Activated T-helper 1 cell treated with anti-CD3 and anti-CD28 coated beads, Interleukin-12 subunit alpha, Interleukin-12 subunit beta, Interleukin-2, Interleukin-4 antibody, amounts not matched to agents 30 ng/mL and 10 ng/mL and 1 ng/mL, durations not matched to agents 14 hours and 24 hours and 36 hours (primary cell): Measurements from ENCODE around the gene SP6. TPM values are rescaled to one million over a fixed set of nuclear protein-coding genes. Genes with fewer than 3 reads are reported as not detected.

ENCODE experiments used
- DNase-seq: peaks from one replicate; pipeline ENCODE4 v3.0.0; 2021; ENCODE audit warnings: low spot score
- H3K27ac Mint-ChIP-seq: one replicate; pipeline ENCODE4 v1.8.0; 2021; ENCODE audit warnings: mild to moderate bottlenecking, mixed read lengths
- H3K27me3 Mint-ChIP-seq: one replicate; pipeline ENCODE4 v1.8.0; 2022; ENCODE audit warnings: mild to moderate bottlenecking, moderate library complexity, mixed read lengths; ENCODE audit not compliant: insufficient read depth
- H3K36me3 Mint-ChIP-seq: one replicate; pipeline ENCODE4 v1.8.0; 2021; ENCODE audit warnings: low read depth, mixed read lengths
- H3K4me1 Mint-ChIP-seq: one replicate; pipeline ENCODE4 v1.8.0; 2021; ENCODE audit warnings: low read depth, mixed read lengths
- H3K4me3 Mint-ChIP-seq: one replicate; pipeline ENCODE4 v1.8.0; 2021; ENCODE audit warnings: mild to moderate bottlenecking, moderate library complexity, mixed read lengths
- H3K9me3 Mint-ChIP-seq: one replicate; pipeline ENCODE4 v1.8.0; 2021; ENCODE audit warnings: mixed read lengths
- intact Hi-C: fragments of 100-400 bp; cut with micrococcal nuclease; formaldehyde crosslinking; loops from one replicate; pipeline ENCODE4 v1.15.1; 2024
- total RNA-seq: library from RNA; stranded (reverse); gene quantifications from 2 replicates; pipeline ENCODE4 v1.2.3, GENCODE V29; 2022

The SP6 gene
- total RNA-seq, 1 donor from 2014 or later, result 0.05 TPM

- no peak for DNase-seq
- no peaks in the 10 kb centered on the region for H3K9me3 Mint-ChIP-seq
- intact Hi-C loops, result loop anchor here (10.0 kb wide), 1 partner anchor 770 kb away; the partner anchor contains the start of genes HOXB7 and HOXB8
- H3K27me3 Mint-ChIP-seq, result peaks cover 49% of the 10 kb centered on the region
- H3K4me3 Mint-ChIP-seq, result no peak overlapping the region
- H3K27ac Mint-ChIP-seq, result no peak overlapping the region
- no peaks in the 10 kb centered on the region for H3K36me3 Mint-ChIP-seq
- H3K4me1 Mint-ChIP-seq, result peaks cover 25% of the 10 kb centered on the region
Measured at GRCh38 chr17:47844814-47845715, 5.9 kb downstream of the SP6 start.

- no peak overlapping the region for H3K4me3 Mint-ChIP-seq
- no peaks in the 10 kb centered on the region for H3K9me3 Mint-ChIP-seq
- DNase-seq, result no peak
- H3K4me1 Mint-ChIP-seq, result peaks cover 28% of the 10 kb centered on the region
- intact Hi-C loops, result loop anchor here (10.0 kb wide), 1 partner anchor 771 kb away; the partner anchor contains the start of genes HOXB7 and HOXB8
- no peaks in the 10 kb centered on the region for H3K36me3 Mint-ChIP-seq
- H3K27ac Mint-ChIP-seq, result no peak overlapping the region
- peaks cover 42% of the 10 kb centered on the region for H3K27me3 Mint-ChIP-seq
Measured at GRCh38 chr17:47844227-47844626, 6.7 kb downstream of the SP6 start.

GRCh38 chr17:47843391-47843730 lies 7.6 kb downstream of the SP6 start:
- intact Hi-C loops, result loop anchor here (2.0 to 10.0 kb wide), 2 partner anchors 175 to 771 kb away; partner anchors contain the start of genes HOXB7 and HOXB8
- Mint-ChIP-seq H3K9me3 (no peaks in the 10 kb centered on the region), H3K4me3 (no peak overlapping the region), H3K27ac (no peak overlapping the region), H3K4me1 (peaks cover 28% of the 10 kb centered on the region), H3K36me3 (no peaks in the 10 kb centered on the region), H3K27me3 (peaks cover 33% of the 10 kb centered on the region)
- no peak for DNase-seq

- no peaks in the 10 kb centered on the region for H3K9me3 Mint-ChIP-seq
- H3K36me3 Mint-ChIP-seq, result peaks cover 2% of the 10 kb centered on the region
- intact Hi-C loops, result loop anchor here (1.0 to 10.0 kb wide), 8 partner anchors 10 to 773 kb away; partner anchors contain the start of genes HOXB7, HOXB8, LRRC46 and MRPL10
- H3K27me3 Mint-ChIP-seq, result peaks cover 23% of the 10 kb centered on the region
- peak overlapping the region; percentile 96 for H3K4me3 Mint-ChIP-seq
- no peak for DNase-seq
- peak overlapping the region; percentile 96 for H3K27ac Mint-ChIP-seq
- peaks cover 28% of the 10 kb centered on the region for H3K4me1 Mint-ChIP-seq
Measured at GRCh38 chr17:47841488-47842291, 9.3 kb downstream of the SP6 start.

GRCh38 chr17:47840742-47841487 lies 10.0 kb downstream of the SP6 start, which contains the start of gene SCRN2:
TSS of gene SCRN2 (minus strand) at chr17:47841273. CDS start at chr17:47840843, 430 bp downstream.
- peaks cover 16% of the 10 kb centered on the region for H3K27me3 Mint-ChIP-seq
- peaks cover 2% of the 10 kb centered on the region for H3K36me3 Mint-ChIP-seq
- DNase-seq, result peak; percentile 86
- H3K27ac Mint-ChIP-seq, result peak within 1 kb of the TSS; percentile 96
- H3K4me3 Mint-ChIP-seq, result peak within 1 kb of the TSS; percentile 96
- intact Hi-C loops, result loop anchor here (1.0 to 10.0 kb wide), 7 partner anchors 10 to 774 kb away; partner anchors contain the start of genes HOXB7, HOXB8, LRRC46 and MRPL10
- peaks cover 28% of the 10 kb centered on the region for H3K4me1 Mint-ChIP-seq
- no peaks in the 10 kb centered on the region for H3K9me3 Mint-ChIP-seq

GRCh38 chr17:47840001-47840741 lies 10.8 kb downstream of the SP6 start:
- H3K4me1 Mint-ChIP-seq, result peaks cover 28% of the 10 kb centered on the region
- peak overlapping the region; percentile 96 for H3K4me3 Mint-ChIP-seq
- peaks cover 6% of the 10 kb centered on the region for H3K36me3 Mint-ChIP-seq
- peak overlapping the region; percentile 29 for H3K27ac Mint-ChIP-seq
- DNase-seq, result no peak
- intact Hi-C loops, result loop anchor here (2.0 to 10.0 kb wide), 2 partner anchors 101 to 775 kb away; partner anchors contain the start of genes HOXB7, HOXB8 and PNPO
- H3K27me3 Mint-ChIP-seq, result peaks cover 10% of the 10 kb centered on the region
- no peaks in the 10 kb centered on the region for H3K9me3 Mint-ChIP-seq

- intact Hi-C loops, result no loop called here
- Mint-ChIP-seq H3K27me3 (peaks cover 3% of the 10 kb centered on the region), H3K4me3 (peak overlapping the region; percentile 50), H3K36me3 (peaks cover 8% of the 10 kb centered on the region), H3K9me3 (no peaks in the 10 kb centered on the region), H3K27ac (no peak overlapping the region), H3K4me1 (peaks cover 39% of the 10 kb centered on the region)
- DNase-seq, result no peak
Measured at GRCh38 chr17:47839071-47839470, 11.9 kb downstream of the SP6 start.

- Mint-ChIP-seq H3K9me3 (no peaks in the 10 kb centered on the region), H3K27ac (no peak overlapping the region), H3K4me3 (peak overlapping the region; percentile 50), H3K36me3 (peaks cover 8% of the 10 kb centered on the region), H3K4me1 (peaks cover 41% of the 10 kb centered on the region), H3K27me3 (peaks cover 1% of the 10 kb centered on the region)
- DNase-seq, result no peak
- intact Hi-C loops, result no loop called here
Measured at GRCh38 chr17:47838636-47839035, 12.3 kb downstream of the SP6 start.

- Mint-ChIP-seq H3K4me1 (peaks cover 35% of the 10 kb centered on the region), H3K4me3 (no peak overlapping the region)
Measured at GRCh38 chr17:47837401-47838039, 13.4 kb downstream of the SP6 start.

GRCh38 chr17:47836601-47837000 lies 14.4 kb downstream of the SP6 start:
- Mint-ChIP-seq H3K27me3 (peaks cover 1% of the 10 kb centered on the region), H3K4me1 (peaks cover 35% of the 10 kb centered on the region), H3K27ac (no peak overlapping the region), H3K36me3 (peaks cover 8% of the 10 kb centered on the region), H3K4me3 (no peak overlapping the region), H3K9me3 (no peaks in the 10 kb centered on the region)
- intact Hi-C loops, result no loop called here
- no peak for DNase-seq

More at GRCh38 chr17:47837401-47838039, 13.4 kb downstream of the SP6 start:
- no peak for DNase-seq
- Mint-ChIP-seq H3K27me3 (peaks cover 1% of the 10 kb centered on the region), H3K36me3 (peaks cover 8% of the 10 kb centered on the region), H3K9me3 (no peaks in the 10 kb centered on the region), H3K27ac (no peak overlapping the region)
- intact Hi-C loops, result no loop called here

- Mint-ChIP-seq H3K4me3 (no peak overlapping the region), H3K27me3 (peaks cover 1% of the 10 kb centered on the region), H3K4me1 (peaks cover 30% of the 10 kb centered on the region), H3K36me3 (peaks cover 9% of the 10 kb centered on the region), H3K27ac (no peak overlapping the region), H3K9me3 (no peaks in the 10 kb centered on the region)
- intact Hi-C loops, result no loop called here
- DNase-seq, result no peak
Measured at GRCh38 chr17:47834756-47835155, 16.2 kb downstream of the SP6 start.
